Inflammatory macrophage (primary cell): ENCODE results near the gene POU3F2.

Source experiments
- DNase-seq, 2 donors: peaks; one replicate each; pipeline ENCODE4 v3.0.0-alpha.2; 2020 to 2022

POU3F2 gene

GRCh38 chr6:98831057-98831958, 3.1 kb upstream of the POU3F2 start:
- no peak for DNase-seq

- DNase-seq: no peak
Measured at GRCh38 chr6:98831959-98832283, 2.5 kb upstream of the POU3F2 start.

GRCh38 chr6:98832284-98833056, 1.9 kb upstream of the POU3F2 start:
- no peak for DNase-seq

GRCh38 chr6:98833057-98833306, 1.4 kb upstream of the POU3F2 start:
- no peak for DNase-seq

- no peak for DNase-seq
Measured at GRCh38 chr6:98833307-98834059, 891 bp upstream of the POU3F2 start.

GRCh38 chr6:98835149-98836024, 1.0 kb downstream of the POU3F2 start:
- no peak for DNase-seq

GRCh38 chr6:98836025-98836961, 1.9 kb downstream of the POU3F2 start:
- DNase-seq: no peak

GRCh38 chr6:98836962-98837944, 2.9 kb downstream of the POU3F2 start:
- DNase-seq: no peak

- DNase-seq: no peak
Measured at GRCh38 chr6:98838032-98838431, 3.7 kb downstream of the POU3F2 start.

- no peak for DNase-seq
Measured at GRCh38 chr6:98838975-98839374, 4.6 kb downstream of the POU3F2 start.

GRCh38 chr6:98839781-98840361, 5.5 kb downstream of the POU3F2 start:
- DNase-seq: no peak

GRCh38 chr6:98840385-98840784, 6.0 kb downstream of the POU3F2 start:
- no peak for DNase-seq

GRCh38 chr6:98840996-98841513, 6.7 kb downstream of the POU3F2 start:
- DNase-seq: no peak

GRCh38 chr6:98841621-98842341, 7.4 kb downstream of the POU3F2 start:
- DNase-seq: no peak

- no peak for DNase-seq
Measured at GRCh38 chr6:98842342-98843180, 8.2 kb downstream of the POU3F2 start.

GRCh38 chr6:98843271-98844243, 9.2 kb downstream of the POU3F2 start:
- no peak for DNase-seq
